HEK293 (cell line): ENCODE measurements around the gene ZNF681.

ENCODE experiments used
- CTCF ChIP-seq: fragments of 450-650 bp; formaldehyde crosslinking; IDR thresholded peaks from 2 replicates; pipeline ENCODE4 v1.5.1; 2016; ENCODE audit warnings: missing biosample characterization, missing genetic modification characterization
- ZBTB44 ChIP-seq: fragments of 450-650 bp; IDR thresholded peaks from 2 replicates; pipeline ENCODE4 v1.5.1; 2018; ENCODE audit warnings: missing biosample characterization, mild to moderate bottlenecking, missing genetic modification characterization
- ZNF366 ChIP-seq: fragments of 450-650 bp; formaldehyde crosslinking; conservative IDR thresholded peaks from 2 replicates; pipeline ENCODE4 v1.5.1; 2016; ENCODE audit warnings: missing biosample characterization, missing genetic modification characterization
- ZNF660 ChIP-seq: fragments of 450-650 bp; IDR thresholded peaks from 2 replicates; pipeline ENCODE4 v1.5.1; 2018; ENCODE audit warnings: missing biosample characterization, mild to moderate bottlenecking, missing genetic modification characterization
- ZSCAN23 ChIP-seq: fragments of 450-650 bp; formaldehyde crosslinking; IDR thresholded peaks from 2 replicates; pipeline ENCODE4 v1.5.1; 2016; ENCODE audit warnings: missing biosample characterization, missing genetic modification characterization

GRCh38 chr19:23776507-23777205 lies 18.0 kb upstream of the ZNF681 start:
- no peak for TF ChIP-seq ZSCAN23
- TF ChIP-seq CTCF (tag by site-specific recombination), result no peak
- no peak for TF ChIP-seq ZNF366
- no peak for TF ChIP-seq ZBTB44
- no peak for TF ChIP-seq ZNF660 (tag by site-specific recombination)
